WTC11 (cell line): ENCODE results near the gene SERTAD4.

Experiments
- GTF2I ChIP-seq: fragments of 250-450 bp; sonication (Bioruptor Pico); conservative IDR thresholded peaks from 2 replicates; pipeline ENCODE4 v1.4.0; 2021; ENCODE audit warnings: mild to moderate bottlenecking
- TF ChIP-seq, protein P1 (sequence below): fragments of 200-600 bp; IDR thresholded peaks from 2 replicates; pipeline ENCODE4 v1.8.0; 2022; ENCODE audit warnings: antibody characterized with exemption

- TF ChIP-seq, protein P1, sequence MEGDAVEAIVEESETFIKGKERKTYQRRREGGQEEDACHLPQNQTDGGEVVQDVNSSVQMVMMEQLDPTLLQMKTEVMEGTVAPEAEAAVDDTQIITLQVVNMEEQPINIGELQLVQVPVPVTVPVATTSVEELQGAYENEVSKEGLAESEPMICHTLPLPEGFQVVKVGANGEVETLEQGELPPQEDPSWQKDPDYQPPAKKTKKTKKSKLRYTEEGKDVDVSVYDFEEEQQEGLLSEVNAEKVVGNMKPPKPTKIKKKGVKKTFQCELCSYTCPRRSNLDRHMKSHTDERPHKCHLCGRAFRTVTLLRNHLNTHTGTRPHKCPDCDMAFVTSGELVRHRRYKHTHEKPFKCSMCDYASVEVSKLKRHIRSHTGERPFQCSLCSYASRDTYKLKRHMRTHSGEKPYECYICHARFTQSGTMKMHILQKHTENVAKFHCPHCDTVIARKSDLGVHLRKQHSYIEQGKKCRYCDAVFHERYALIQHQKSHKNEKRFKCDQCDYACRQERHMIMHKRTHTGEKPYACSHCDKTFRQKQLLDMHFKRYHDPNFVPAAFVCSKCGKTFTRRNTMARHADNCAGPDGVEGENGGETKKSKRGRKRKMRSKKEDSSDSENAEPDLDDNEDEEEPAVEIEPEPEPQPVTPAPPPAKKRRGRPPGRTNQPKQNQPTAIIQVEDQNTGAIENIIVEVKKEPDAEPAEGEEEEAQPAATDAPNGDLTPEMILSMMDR, result no peak
- no peak for TF ChIP-seq GTF2I
Measured at GRCh38 chr1:210257698-210258529, 25.3 kb downstream of the SERTAD4 start.
